ENCODE measurements around the gene TPP2. TPM values are rescaled to one million over a fixed set of nuclear protein-coding genes. Genes with fewer than 3 reads are reported as not detected.

TPP2 gene
- total RNA-seq, 1 experiment from 2014 or later, result 68.3 TPM

DNA sequence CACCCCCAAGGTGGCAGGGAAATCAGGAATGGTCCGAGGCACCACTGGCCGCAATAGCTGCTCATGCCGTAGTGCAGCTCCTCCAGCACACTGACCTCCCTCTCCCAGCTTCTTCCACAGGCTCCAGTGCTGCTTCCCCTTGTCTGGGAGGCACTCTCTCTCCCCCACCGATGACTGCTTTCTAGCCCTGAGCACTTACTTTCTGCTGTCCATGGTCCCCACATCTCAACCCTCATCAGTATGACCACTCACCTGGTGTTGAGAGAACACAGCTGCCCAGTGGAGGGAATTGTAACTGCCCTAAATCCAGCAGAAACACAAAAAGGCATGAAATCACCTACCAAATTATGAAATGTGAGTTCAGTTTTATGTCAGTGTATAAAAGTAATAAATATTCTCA, 28.9 kb upstream of the TPP2 start:
- CTCF ChIA-PET, result interaction anchor here (1.0 kb wide), 1 partner anchor 12 kb away, joined by 5 read pairs; no protein-coding TSS in a partner anchor

More for the DNA sequence above, 28.9 kb upstream of the TPP2 start:
- POLR2A ChIA-PET, result no interaction called here
- peak; percentile 64 for ATAC-seq
- H3K4me3 Mint-ChIP-seq, result no peak overlapping the region
- H3K27ac Mint-ChIP-seq, result no peak overlapping the region
- H3K9me3 Mint-ChIP-seq, result no peaks in the 10 kb centered on the region
- peaks cover 2% of the 10 kb centered on the region; the same call in 1 of the 2 replicates for H3K27me3 Mint-ChIP-seq (ENCODE audit: low read depth)
- no peaks in the 10 kb centered on the region for H3K36me3 Mint-ChIP-seq
- DNase-seq (ENCODE audit: low spot score), result no peak
- H3K4me1 Mint-ChIP-seq, result peaks cover 6% of the 10 kb centered on the region; the same call in 1 of the 2 replicates
- no peak for TF ChIP-seq ZNF423 (CRISPR knock-in tag; IDR thresholded peaks at IDR 0.05)
- TF ChIP-seq NR3C1 (CRISPR knock-in tag; conservative IDR thresholded peaks at IDR 0.05; ENCODE audit: low read depth), result no peak
- TF ChIP-seq ETV6 (CRISPR knock-in tag; IDR thresholded peaks at IDR 0.05), result no peak
- TF ChIP-seq FOXP1 (CRISPR knock-in tag; IDR thresholded peaks at IDR 0.05; ENCODE audit: borderline replicate concordance), result no peak
- TF ChIP-seq RORB (CRISPR knock-in tag; IDR thresholded peaks at IDR 0.05), result no peak
- no peak for TF ChIP-seq ZNF121 (CRISPR knock-in tag; IDR thresholded peaks at IDR 0.05)
- TF ChIP-seq TP53 (CRISPR knock-in tag; IDR thresholded peaks at IDR 0.05), result no peak
- TF ChIP-seq, protein P1, sequence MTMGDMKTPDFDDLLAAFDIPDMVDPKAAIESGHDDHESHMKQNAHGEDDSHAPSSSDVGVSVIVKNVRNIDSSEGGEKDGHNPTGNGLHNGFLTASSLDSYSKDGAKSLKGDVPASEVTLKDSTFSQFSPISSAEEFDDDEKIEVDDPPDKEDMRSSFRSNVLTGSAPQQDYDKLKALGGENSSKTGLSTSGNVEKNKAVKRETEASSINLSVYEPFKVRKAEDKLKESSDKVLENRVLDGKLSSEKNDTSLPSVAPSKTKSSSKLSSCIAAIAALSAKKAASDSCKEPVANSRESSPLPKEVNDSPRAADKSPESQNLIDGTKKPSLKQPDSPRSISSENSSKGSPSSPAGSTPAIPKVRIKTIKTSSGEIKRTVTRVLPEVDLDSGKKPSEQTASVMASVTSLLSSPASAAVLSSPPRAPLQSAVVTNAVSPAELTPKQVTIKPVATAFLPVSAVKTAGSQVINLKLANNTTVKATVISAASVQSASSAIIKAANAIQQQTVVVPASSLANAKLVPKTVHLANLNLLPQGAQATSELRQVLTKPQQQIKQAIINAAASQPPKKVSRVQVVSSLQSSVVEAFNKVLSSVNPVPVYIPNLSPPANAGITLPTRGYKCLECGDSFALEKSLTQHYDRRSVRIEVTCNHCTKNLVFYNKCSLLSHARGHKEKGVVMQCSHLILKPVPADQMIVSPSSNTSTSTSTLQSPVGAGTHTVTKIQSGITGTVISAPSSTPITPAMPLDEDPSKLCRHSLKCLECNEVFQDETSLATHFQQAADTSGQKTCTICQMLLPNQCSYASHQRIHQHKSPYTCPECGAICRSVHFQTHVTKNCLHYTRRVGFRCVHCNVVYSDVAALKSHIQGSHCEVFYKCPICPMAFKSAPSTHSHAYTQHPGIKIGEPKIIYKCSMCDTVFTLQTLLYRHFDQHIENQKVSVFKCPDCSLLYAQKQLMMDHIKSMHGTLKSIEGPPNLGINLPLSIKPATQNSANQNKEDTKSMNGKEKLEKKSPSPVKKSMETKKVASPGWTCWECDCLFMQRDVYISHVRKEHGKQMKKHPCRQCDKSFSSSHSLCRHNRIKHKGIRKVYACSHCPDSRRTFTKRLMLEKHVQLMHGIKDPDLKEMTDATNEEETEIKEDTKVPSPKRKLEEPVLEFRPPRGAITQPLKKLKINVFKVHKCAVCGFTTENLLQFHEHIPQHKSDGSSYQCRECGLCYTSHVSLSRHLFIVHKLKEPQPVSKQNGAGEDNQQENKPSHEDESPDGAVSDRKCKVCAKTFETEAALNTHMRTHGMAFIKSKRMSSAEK (CRISPR knock-in tag; IDR thresholded peaks at IDR 0.05; ENCODE audit: borderline replicate concordance), result no peak
- no peak for TF ChIP-seq SMAD4 (CRISPR knock-in tag; IDR thresholded peaks at IDR 0.05)
- TF ChIP-seq TEAD4 (CRISPR knock-in tag; IDR thresholded peaks at IDR 0.05), result no peak
- TF ChIP-seq KAT7 (CRISPR knock-in tag; IDR thresholded peaks at IDR 0.05; ENCODE audit: borderline replicate concordance), result no peak
- no peak for TF ChIP-seq GTF2I (CRISPR knock-in tag; conservative IDR thresholded peaks at IDR 0.05)
- TF ChIP-seq, protein P2, sequence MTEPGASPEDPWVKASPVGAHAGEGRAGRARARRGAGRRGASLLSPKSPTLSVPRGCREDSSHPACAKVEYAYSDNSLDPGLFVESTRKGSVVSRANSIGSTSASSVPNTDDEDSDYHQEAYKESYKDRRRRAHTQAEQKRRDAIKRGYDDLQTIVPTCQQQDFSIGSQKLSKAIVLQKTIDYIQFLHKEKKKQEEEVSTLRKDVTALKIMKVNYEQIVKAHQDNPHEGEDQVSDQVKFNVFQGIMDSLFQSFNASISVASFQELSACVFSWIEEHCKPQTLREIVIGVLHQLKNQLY (CRISPR knock-in tag; IDR thresholded peaks at IDR 0.05), result no peak
- no peak for TF ChIP-seq TEAD1 (CRISPR knock-in tag; IDR thresholded peaks at IDR 0.05)
- TF ChIP-seq ZNF425 (CRISPR knock-in tag; conservative IDR thresholded peaks at IDR 0.05), result no peak
- TF ChIP-seq ZBTB21 (CRISPR knock-in tag; IDR thresholded peaks at IDR 0.05; ENCODE audit: borderline replicate concordance), result no peak
- TF ChIP-seq, protein P3, sequence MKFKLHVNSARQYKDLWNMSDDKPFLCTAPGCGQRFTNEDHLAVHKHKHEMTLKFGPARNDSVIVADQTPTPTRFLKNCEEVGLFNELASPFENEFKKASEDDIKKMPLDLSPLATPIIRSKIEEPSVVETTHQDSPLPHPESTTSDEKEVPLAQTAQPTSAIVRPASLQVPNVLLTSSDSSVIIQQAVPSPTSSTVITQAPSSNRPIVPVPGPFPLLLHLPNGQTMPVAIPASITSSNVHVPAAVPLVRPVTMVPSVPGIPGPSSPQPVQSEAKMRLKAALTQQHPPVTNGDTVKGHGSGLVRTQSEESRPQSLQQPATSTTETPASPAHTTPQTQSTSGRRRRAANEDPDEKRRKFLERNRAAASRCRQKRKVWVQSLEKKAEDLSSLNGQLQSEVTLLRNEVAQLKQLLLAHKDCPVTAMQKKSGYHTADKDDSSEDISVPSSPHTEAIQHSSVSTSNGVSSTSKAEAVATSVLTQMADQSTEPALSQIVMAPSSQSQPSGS (CRISPR knock-in tag; IDR thresholded peaks at IDR 0.05; ENCODE audit: borderline replicate concordance, low read depth), result no peak
- TF ChIP-seq USF1 (CRISPR knock-in tag; IDR thresholded peaks at IDR 0.05), result no peak
- TF ChIP-seq ZNF317 (CRISPR knock-in tag; IDR thresholded peaks at IDR 0.05; ENCODE audit: borderline replicate concordance, low read depth), result no peak
